ENCODE measurements around the gene KMT2E.

- TF ChIP-seq EZH2 (IDR thresholded peaks at IDR 0.05; ENCODE audit: insufficient read depth, poor library complexity, severe bottlenecking) (no peak), EZH2phosphoT487 (IDR thresholded peaks at IDR 0.05; ENCODE audit: insufficient read depth, low read depth) (no peak)
These were observed 85.0 kb downstream of the KMT2E start for GRCh38 chr7:105098863-105099515.

All from GM23248 (cell line).